KG1 (cell line): ENCODE results near the gene PPP6R1.
A peak's percentile ranks its signal among the peaks of the same experiment; 100 is the strongest.

Experiments
- DNase-seq: peaks from one replicate; lab custom pipeline; 2025; lab: John Stamatoyannopoulos, UW

Gene PPP6R1

GRCh38 chr19:55283548-55284377 lies 24.9 kb upstream of the PPP6R1 start, which contains the start of gene BRSK1:
TSS of gene BRSK1 (plus strand) at chr19:55283997. CDS start at chr19:55284443, 446 bp downstream.
- DNase-seq = no peak

- peak; percentile 94 for DNase-seq
These were observed 21.2 kb upstream of the PPP6R1 start, which contains the start of gene HSPBP1 for GRCh38 chr19:55279770-55280643. TSS of gene HSPBP1 (minus strand) at chr19:55280110. CDS start at chr19:55279608, 502 bp downstream.

- no peak for DNase-seq
These were observed 20.5 kb upstream of the PPP6R1 start for GRCh38 chr19:55279340-55279739.

- DNase-seq = no peak
These were observed 19.7 kb upstream of the PPP6R1 start for GRCh38 chr19:55278391-55279135.

GRCh38 chr19:55277494-55277893 lies 18.7 kb upstream of the PPP6R1 start:
- DNase-seq = no peak

- no peak for DNase-seq
These were observed 18.1 kb upstream of the PPP6R1 start for GRCh38 chr19:55276720-55277430.

- no peak for DNase-seq
These were observed 17.3 kb upstream of the PPP6R1 start for GRCh38 chr19:55275851-55276719.

GRCh38 chr19:55273978-55274707 lies 15.3 kb upstream of the PPP6R1 start:
- no peak for DNase-seq

GRCh38 chr19:55272142-55272541 lies 13.3 kb upstream of the PPP6R1 start:
- DNase-seq = no peak

- no peak for DNase-seq
These were observed 11.5 kb upstream of the PPP6R1 start for GRCh38 chr19:55270172-55270942.

- DNase-seq = no peak
These were observed 10.5 kb upstream of the PPP6R1 start for GRCh38 chr19:55269299-55269698.

- no peak for DNase-seq
These were observed 8.0 kb upstream of the PPP6R1 start for GRCh38 chr19:55266840-55267239.

GRCh38 chr19:55266404-55266803 lies 7.6 kb upstream of the PPP6R1 start:
- no peak for DNase-seq

GRCh38 chr19:55265723-55266386 lies 7.0 kb upstream of the PPP6R1 start:
- no peak for DNase-seq

GRCh38 chr19:55265173-55265572 lies 6.4 kb upstream of the PPP6R1 start:
- no peak for DNase-seq

- no peak for DNase-seq
These were observed 5.7 kb upstream of the PPP6R1 start for GRCh38 chr19:55264531-55264930.

- no peak for DNase-seq
These were observed 3.5 kb upstream of the PPP6R1 start for GRCh38 chr19:55262359-55262758.

- no peak for DNase-seq
These were observed 2.9 kb upstream of the PPP6R1 start for GRCh38 chr19:55261671-55262126.
